Stimulated activated CD8-positive, alpha-beta memory T cell treated with anti-CD3 and anti-CD28 coated beads, Interleukin-7, amount 100 ng/mL, for 1 hour (primary cell): ENCODE measurements around the gene HOMER1.
"Not testable (repeated sequence)": the region's sequence is repeated elsewhere in the genome, so short reads cannot be mapped to it uniquely, and the experiment has no call there.

ENCODE experiments used
- DNase-seq, 2 donors: peaks; one replicate each; pipeline ENCODE4 v3.0.0-alpha.2; 2020; ENCODE audit warnings: low read depth in 2 of 2

The HOMER1 gene

GRCh38 chr5:79418276-79418675, 95.7 kb downstream of the HOMER1 start:
- no peak for DNase-seq

- DNase-seq, result no peak
Measured at GRCh38 chr5:79417495-79417894, 96.4 kb downstream of the HOMER1 start.

- no peak for DNase-seq
Measured at GRCh38 chr5:79416499-79416898, 97.4 kb downstream of the HOMER1 start.

- DNase-seq, result no peak
Measured at GRCh38 chr5:79413112-79413511, 100.8 kb downstream of the HOMER1 start.

- DNase-seq, result no peak
Measured at GRCh38 chr5:79408028-79408427, 105.9 kb downstream of the HOMER1 start.

- DNase-seq, result no peak
Measured at GRCh38 chr5:79407591-79407990, 106.3 kb downstream of the HOMER1 start.

GRCh38 chr5:79401216-79401615, 112.7 kb downstream of the HOMER1 start:
- DNase-seq, result no peak

- no peak for DNase-seq
Measured at GRCh38 chr5:79399046-79399445, 114.9 kb downstream of the HOMER1 start.

- DNase-seq, result no peak
Measured at GRCh38 chr5:79397080-79397479, 116.9 kb downstream of the HOMER1 start.

- DNase-seq, result no peak
Measured at GRCh38 chr5:79396265-79396664, 117.7 kb downstream of the HOMER1 start.

GRCh38 chr5:79395296-79395695, 118.6 kb downstream of the HOMER1 start:
- no peak for DNase-seq

- DNase-seq, result no peak
Measured at GRCh38 chr5:79392776-79393175, 121.2 kb downstream of the HOMER1 start.

- no peak for DNase-seq
Measured at GRCh38 chr5:79386679-79387078, 127.3 kb downstream of the HOMER1 start.

GRCh38 chr5:79385126-79385525, 128.8 kb downstream of the HOMER1 start:
- DNase-seq, result not testable (repeated sequence)

- DNase-seq, result no peak
Measured at GRCh38 chr5:79378510-79379186, 135.3 kb downstream of the HOMER1 start.

GRCh38 chr5:79357398-79357797, 156.5 kb downstream of the HOMER1 start:
- DNase-seq, result no peak

GRCh38 chr5:79349881-79350280, 164.1 kb downstream of the HOMER1 start:
- no peak for DNase-seq

GRCh38 chr5:79349047-79349446, 164.9 kb downstream of the HOMER1 start:
- no peak for DNase-seq

GRCh38 chr5:79346420-79346824, 167.5 kb downstream of the HOMER1 start:
- DNase-seq, result no peak

- no peak for DNase-seq
Measured at GRCh38 chr5:79333852-79334557, 179.9 kb downstream of the HOMER1 start.

GRCh38 chr5:79330071-79330470, 183.9 kb downstream of the HOMER1 start:
- DNase-seq, result no peak

GRCh38 chr5:79329453-79329852, 184.5 kb downstream of the HOMER1 start:
- no peak for DNase-seq
